Right lobe of liver (tissue), 6 donors: ENCODE measurements around the gene ANAPC5. TPM values are rescaled to one million over a fixed set of nuclear protein-coding genes. Genes with fewer than 3 reads are reported as not detected.

Experiments used
- ATAC-seq, 4 donors: fragments of 200-7000 bp; cut with Tn5 transposase; one replicate each; pipeline ENCODE4 v1.9.1; 2020; ENCODE audit warnings: mild to moderate bottlenecking in 4 of 4, moderate library complexity in 4 of 4
- DNase-seq, 3 donors: peaks; one replicate each; pipeline ENCODE4 v3.0.0-alpha.2; 2020
- H3K27ac ChIP-seq, 3 donors: fragments of 200-600 bp; one replicate each; pipeline ENCODE4 v1.8.0; 2022
- H3K27me3 ChIP-seq, 2 donors: fragments of 200-600 bp; one replicate each; pipeline ENCODE4 v1.8.0; 2022
- H3K36me3 ChIP-seq, 4 donors: fragments of 200-600 bp; sonication (generic) in 1 of 4; one replicate each; pipeline versions ENCODE4 v1.5.1 to v1.8.0; 2017 to 2022; ENCODE audit warnings: control low read depth in 1 of 4
- H3K4me1 ChIP-seq, 4 donors: fragments of 200-600 bp; sonication (generic) in 1 of 4; one replicate each; pipeline versions ENCODE4 v1.5.1 to v1.8.0; 2017 to 2022; ENCODE audit warnings: control low read depth in 1 of 4
- H3K4me3 ChIP-seq, 3 donors: fragments of 200-600 bp; one replicate each; pipeline ENCODE4 v1.8.0; 2022
- H3K9me3 ChIP-seq, 4 donors: fragments of 200-600 bp; sonication (generic) in 1 of 4; one replicate each; pipeline versions ENCODE4 v1.5.1 to v1.8.0; 2017 to 2022; ENCODE audit warnings: control low read depth in 1 of 4
- CTCF ChIP-seq, 4 donors: fragments of 200-600 bp in 3 of 4; fragments of 450-650 bp in 1 of 4; IDR thresholded peaks; one replicate each; pipeline versions ENCODE4 v1.5.1 to v1.8.0; 2016 to 2022; ENCODE audit warnings: antibody characterized with exemption in 4 of 4, mild to moderate bottlenecking in 2 of 4
- POLR2A ChIP-seq: fragments of 450-650 bp; IDR thresholded peaks from one replicate; pipeline ENCODE4 v1.6.1; 2017; ENCODE audit warnings: antibody characterized with exemption, mild to moderate bottlenecking
- WGBS: methylation state at CpG from one replicate; pipeline ENCODE4 v1.1.6; 2018; ENCODE audit warnings: low coverage, low lambda C conversion rate; ENCODE audit not compliant: insufficient coverage; ENCODE audit errors: missing lambda C conversion rate; 5-methylcytosine and 5-hydroxymethylcytosine counted together
- intact Hi-C, 2 donors: fragments of 100-400 bp; cut with DNase I; formaldehyde crosslinking; loops; one replicate each; pipeline versions ENCODE4 v1.11.2 to v1.14.1; 2022
- total RNA-seq, 6 experiments: library from RNA; depleted of rRNA in 2 of 6; stranded (reverse); fragments of >200 nt in 2 of 6; fragmentation: NEBNext Ultra II Directional in 3 of 6; extraction: Animal tissue kit (Norgen Biotek cat#: 25700) in 3 of 6; gene quantifications; one replicate each; pipeline versions ENCODE4 v1.1.0 to v1.2.4, GENCODE V29; 2016 to 2023
- donor health status: DM: no; HTN: yes; CAD: no.
- donor health status: DM: no; HTN: no; CAD: no.
- donor health status: DM: no; HTN: no; CAD: no.
- donor health status: DM: no; HTN: yes; CAD: no.
- donor health status: DM: no; HTN: yes; CAD: no.

Gene ANAPC5
- total RNA-seq, 6 experiments from 2014 or later, result 40.7 to 68.8 (median 49.8) TPM

- H3K27ac ChIP-seq, result peak overlapping the region; percentile 71 to 87 (median 72)
- H3K27me3 ChIP-seq, result no peaks in the 10 kb centered on the region
- H3K4me3 ChIP-seq, result peak overlapping the region; percentile 80 to 98 (median 83)
- WGBS, result under 1% methylated on average over 19 of the region's 21 CpGs
- peak; percentile 1 to 20 (median 13) for ATAC-seq
- DNase-seq, result peak in 1 of 3 donors; percentile 54
- no peaks in the 10 kb centered on the region for H3K9me3 ChIP-seq
- intact Hi-C loops, result no loop called here
- TF ChIP-seq CTCF (IDR thresholded peaks at IDR 0.05) (no peak), POLR2A (no peak)
- H3K4me1 ChIP-seq, result peaks cover 0 to 20% (median 6%) of the 10 kb centered on the region in 4 donors
- no peaks in the 10 kb centered on the region for H3K36me3 ChIP-seq
Observed at GRCh38 chr12:121297435-121297991, 54.7 kb downstream of the ANAPC5 start.

- peak; percentile 86 to 93 (median 90) for ATAC-seq
- H3K27me3 ChIP-seq, result no peaks in the 10 kb centered on the region
- peak within 1 kb of the TSS; percentile 84 to 97 (median 92) for H3K27ac ChIP-seq
- WGBS, result 0% methylated on average over 22 of the region's 104 CpGs
- no peaks in the 10 kb centered on the region for H3K36me3 ChIP-seq
- H3K4me3 ChIP-seq, result peak within 1 kb of the TSS; percentile 93 to 98 (median 98)
- peaks cover 0 to 20% (median 6%) of the 10 kb centered on the region in 4 donors for H3K4me1 ChIP-seq
- H3K9me3 ChIP-seq, result no peaks in the 10 kb centered on the region
- DNase-seq, result peak; percentile 87 to 88 (median 88)
- intact Hi-C loops, result no loop called here
- TF ChIP-seq POLR2A (peak; percentile 47), CTCF (IDR thresholded peaks at IDR 0.05) (peak in 3 of 4 donors; percentile 13 to 30 (median 28))
Observed at GRCh38 chr12:121296618-121297434, 55.4 kb downstream of the ANAPC5 start, which contains the start of gene CAMKK2. Gene CAMKK2 (minus strand): TSS chr12:121296709. CDS start chr12:121274526, 22,183 bp downstream.

- no peaks in the 10 kb centered on the region for H3K9me3 ChIP-seq
- DNase-seq (peak; percentile 69 to 88 (median 83)), ATAC-seq (peak; percentile 57 to 78 (median 72))
- peaks cover 0 to 20% (median 6%) of the 10 kb centered on the region in 4 donors for H3K4me1 ChIP-seq
- H3K27me3 ChIP-seq, result no peaks in the 10 kb centered on the region
- WGBS, result 0% methylated on average over 8 of the region's 55 CpGs
- TF ChIP-seq POLR2A (no peak), CTCF (IDR thresholded peaks at IDR 0.05) (no peak)
- intact Hi-C loops, result no loop called here
- H3K4me3 ChIP-seq, result peak overlapping the region; percentile 93 to 98 (median 98)
- H3K36me3 ChIP-seq, result no peaks in the 10 kb centered on the region
- H3K27ac ChIP-seq, result peak overlapping the region; percentile 84 to 97 (median 92)
Observed at GRCh38 chr12:121295746-121296617, 56.2 kb downstream of the ANAPC5 start.

- H3K27me3 ChIP-seq, result no peaks in the 10 kb centered on the region
- no peaks in the 10 kb centered on the region for H3K36me3 ChIP-seq
- TF ChIP-seq POLR2A (no peak), CTCF (IDR thresholded peaks at IDR 0.05) (no peak)
- H3K9me3 ChIP-seq, result no peaks in the 10 kb centered on the region
- 28% methylated on average over 6 of the region's 7 CpGs for WGBS
- peak overlapping the region in 1 of 3 donors; percentile 97 for H3K27ac ChIP-seq
- H3K4me3 ChIP-seq, result peak overlapping the region; percentile 93 to 98 (median 98)
- intact Hi-C loops, result no loop called here
- peaks cover 0 to 20% (median 6%) of the 10 kb centered on the region in 4 donors for H3K4me1 ChIP-seq
- DNase-seq (peak in 1 of 3 donors; percentile 11), ATAC-seq (no peak)
Observed at GRCh38 chr12:121295116-121295745, 57.0 kb downstream of the ANAPC5 start.
